ENCODE measurements around the gene EPHA5. TPM values are rescaled to one million over a fixed set of nuclear protein-coding genes. Genes with fewer than 3 reads are reported as not detected.

The EPHA5 gene
- total RNA-seq, 6 experiments from 2014 or later = not detected

DNA sequence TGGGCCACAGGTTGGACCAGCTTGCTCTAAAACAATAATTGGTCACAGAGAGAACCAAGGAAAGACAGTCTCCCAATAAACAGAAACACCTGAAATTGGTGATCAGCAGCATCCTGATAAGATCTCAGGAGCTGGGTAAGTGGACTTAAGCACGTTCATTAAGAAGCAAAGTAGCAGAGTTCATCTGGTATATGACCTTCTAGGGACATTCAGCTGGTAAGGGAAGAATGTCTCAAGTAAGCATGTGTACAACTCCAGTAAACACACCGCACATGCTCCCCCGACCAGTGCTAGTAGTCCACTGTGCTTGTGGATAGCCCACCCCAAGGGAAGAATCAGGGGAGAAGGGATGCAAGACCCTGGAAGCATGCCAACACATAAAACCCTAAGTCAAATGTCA is 216.9 kb downstream of the EPHA5 start:
- TF ChIP-seq POLR2A (IDR thresholded peaks at IDR 0.05) = no peak
- TF ChIP-seq, protein P1, sequence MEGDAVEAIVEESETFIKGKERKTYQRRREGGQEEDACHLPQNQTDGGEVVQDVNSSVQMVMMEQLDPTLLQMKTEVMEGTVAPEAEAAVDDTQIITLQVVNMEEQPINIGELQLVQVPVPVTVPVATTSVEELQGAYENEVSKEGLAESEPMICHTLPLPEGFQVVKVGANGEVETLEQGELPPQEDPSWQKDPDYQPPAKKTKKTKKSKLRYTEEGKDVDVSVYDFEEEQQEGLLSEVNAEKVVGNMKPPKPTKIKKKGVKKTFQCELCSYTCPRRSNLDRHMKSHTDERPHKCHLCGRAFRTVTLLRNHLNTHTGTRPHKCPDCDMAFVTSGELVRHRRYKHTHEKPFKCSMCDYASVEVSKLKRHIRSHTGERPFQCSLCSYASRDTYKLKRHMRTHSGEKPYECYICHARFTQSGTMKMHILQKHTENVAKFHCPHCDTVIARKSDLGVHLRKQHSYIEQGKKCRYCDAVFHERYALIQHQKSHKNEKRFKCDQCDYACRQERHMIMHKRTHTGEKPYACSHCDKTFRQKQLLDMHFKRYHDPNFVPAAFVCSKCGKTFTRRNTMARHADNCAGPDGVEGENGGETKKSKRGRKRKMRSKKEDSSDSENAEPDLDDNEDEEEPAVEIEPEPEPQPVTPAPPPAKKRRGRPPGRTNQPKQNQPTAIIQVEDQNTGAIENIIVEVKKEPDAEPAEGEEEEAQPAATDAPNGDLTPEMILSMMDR (IDR thresholded peaks at IDR 0.05) = no peak
- H3K4me1 ChIP-seq = no peaks in the 10 kb centered on the region
- DNase-seq (no peak), ATAC-seq (no peak)
- no peak overlapping the region for H3K27ac ChIP-seq
- 7% methylated on average over 1 of the region's 3 CpGs for WGBS (ENCODE audit: insufficient coverage, low coverage, low lambda C conversion rate, missing lambda C conversion rate)
- no peak overlapping the region for H3K4me3 ChIP-seq
- H3K36me3 ChIP-seq = no peaks in the 10 kb centered on the region
- intact Hi-C loops (cut with DNase I) = no loop called here
- H3K9me3 ChIP-seq = no peaks in the 10 kb centered on the region
- no peaks in the 10 kb centered on the region for H3K27me3 ChIP-seq

DNA sequence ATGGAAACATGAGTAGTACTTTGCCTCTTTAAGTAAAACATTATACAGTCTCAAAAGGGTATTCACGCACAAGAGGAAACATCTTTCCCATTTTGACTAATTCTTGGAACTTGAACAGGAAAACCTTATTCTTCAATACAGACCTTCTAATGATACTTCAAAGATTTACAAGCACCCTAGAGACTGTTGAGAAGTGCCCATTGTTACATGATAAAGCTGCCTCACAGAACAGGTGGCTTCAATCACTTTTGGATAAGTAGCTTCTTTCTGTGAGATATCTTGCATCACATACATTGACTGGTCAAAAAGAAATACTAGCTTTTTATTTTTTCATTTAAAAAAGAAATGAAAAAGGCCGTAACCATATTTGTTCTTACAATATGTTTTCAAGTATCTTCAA is 219.4 kb downstream of the EPHA5 start:
- H3K9me3 ChIP-seq = no peaks in the 10 kb centered on the region
- TF ChIP-seq, protein P1 (IDR thresholded peaks at IDR 0.05) = no peak
- no peak for TF ChIP-seq POLR2A (IDR thresholded peaks at IDR 0.05)
- DNase-seq (no peak), ATAC-seq (no peak)
- H3K27me3 ChIP-seq = no peaks in the 10 kb centered on the region
- no peak overlapping the region for H3K4me3 ChIP-seq
- H3K4me1 ChIP-seq = no peaks in the 10 kb centered on the region
- H3K27ac ChIP-seq = no peak overlapping the region
- no peaks in the 10 kb centered on the region for H3K36me3 ChIP-seq
- intact Hi-C loops (cut with DNase I) = no loop called here
- 73% methylated on average over 2 of the region's 2 CpGs for WGBS (ENCODE audit: insufficient coverage, low coverage, low lambda C conversion rate, missing lambda C conversion rate)

DNA sequence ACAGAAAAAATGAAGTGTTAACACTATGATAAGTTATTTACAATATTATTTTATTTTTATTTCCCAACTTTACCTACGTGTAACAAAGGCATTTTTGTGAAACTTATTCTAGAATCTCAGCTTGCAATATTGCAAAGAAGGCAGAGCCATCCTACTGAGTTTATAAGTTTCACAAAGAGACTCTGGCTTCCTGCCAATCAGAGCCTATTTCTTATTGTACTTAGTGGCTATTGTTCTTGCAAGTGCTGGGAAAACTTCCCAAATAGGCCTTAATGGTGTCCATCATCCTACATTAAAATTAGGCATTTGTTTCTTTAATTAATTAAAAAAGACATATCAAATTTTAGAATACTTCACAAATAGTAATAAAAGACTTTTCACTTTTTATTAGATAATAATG is 233.2 kb downstream of the EPHA5 start:
- DNase-seq (no peak), ATAC-seq (no peak)
- Histone ChIP-seq H3K4me1 (no peaks in the 10 kb centered on the region), H3K27ac (no peak overlapping the region), H3K36me3 (no peaks in the 10 kb centered on the region), H3K27me3 (no peaks in the 10 kb centered on the region), H3K4me3 (no peak overlapping the region), H3K9me3 (no peaks in the 10 kb centered on the region)
- WGBS (ENCODE audit: insufficient coverage, low coverage, low lambda C conversion rate, missing lambda C conversion rate) = 50% methylated on average over 1 of the region's 1 CpG
- intact Hi-C loops (cut with DNase I) = no loop called here
- no peak for TF ChIP-seq POLR2A (IDR thresholded peaks at IDR 0.05)
- TF ChIP-seq, protein P1 (IDR thresholded peaks at IDR 0.05) = no peak

DNA sequence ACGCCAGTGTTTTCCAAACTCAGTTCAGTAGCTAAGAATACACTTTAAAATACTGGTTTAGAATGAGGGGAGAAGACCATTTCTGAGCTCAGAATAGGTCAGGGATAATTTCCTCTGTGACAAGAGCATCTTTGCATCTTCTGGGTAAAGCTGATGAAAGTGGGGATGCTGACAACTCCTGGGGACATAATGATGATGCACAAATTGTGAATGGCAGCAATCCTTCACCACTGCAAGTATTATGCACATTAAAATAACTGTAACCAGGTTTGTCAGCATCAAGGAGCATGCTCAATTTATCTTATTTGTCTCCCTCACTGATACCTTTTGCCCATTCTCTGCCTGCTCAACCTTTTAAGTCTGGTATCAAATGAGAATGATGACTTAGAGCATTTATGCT is 248.2 kb downstream of the EPHA5 start:
- no peak overlapping the region for H3K27ac ChIP-seq
- H3K36me3 ChIP-seq = no peaks in the 10 kb centered on the region
- H3K27me3 ChIP-seq = no peaks in the 10 kb centered on the region
- ATAC-seq (no peak), DNase-seq (no peak)
- no peak overlapping the region for H3K4me3 ChIP-seq
- H3K4me1 ChIP-seq = no peaks in the 10 kb centered on the region
- no peak for TF ChIP-seq POLR2A (IDR thresholded peaks at IDR 0.05)
- TF ChIP-seq, protein P1 (IDR thresholded peaks at IDR 0.05) = no peak
- H3K9me3 ChIP-seq = peaks cover 0 to 4% (median 0%) of the 10 kb centered on the region in 4 donors
- WGBS (ENCODE audit: insufficient coverage, low coverage, low lambda C conversion rate, missing lambda C conversion rate) = 15% methylated on average over 1 of the region's 1 CpG
- intact Hi-C loops (cut with DNase I) = no loop called here

DNA sequence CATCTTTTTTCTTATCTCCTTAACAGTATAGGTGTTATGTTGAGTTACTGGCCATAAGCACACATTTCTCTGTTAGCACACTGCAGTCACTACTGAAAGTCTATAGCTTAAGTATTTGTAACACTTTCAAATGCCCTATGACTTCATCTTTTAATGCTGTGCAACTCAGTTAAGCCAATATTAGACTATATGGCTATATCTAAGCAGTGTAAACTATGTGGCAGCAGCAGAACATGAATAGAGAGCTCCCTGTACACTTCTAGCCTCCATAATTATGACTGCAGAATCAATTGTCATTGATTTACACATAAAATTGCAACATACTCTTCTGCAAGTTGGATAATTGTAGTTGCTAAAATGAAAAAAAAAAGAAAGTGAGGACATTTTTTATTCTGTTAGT is 250.3 kb downstream of the EPHA5 start:
- Histone ChIP-seq H3K27me3 (no peaks in the 10 kb centered on the region), H3K9me3 (peaks cover 0 to 4% (median 0%) of the 10 kb centered on the region in 4 donors), H3K4me3 (no peak overlapping the region), H3K36me3 (no peaks in the 10 kb centered on the region), H3K27ac (no peak overlapping the region), H3K4me1 (no peaks in the 10 kb centered on the region)
- no peak for ATAC-seq
- intact Hi-C loops (cut with DNase I) = no loop called here
- no peak for DNase-seq
- no peak for TF ChIP-seq POLR2A (IDR thresholded peaks at IDR 0.05)
- TF ChIP-seq, protein P1 (IDR thresholded peaks at IDR 0.05) = no peak
